ENCODE measurements around the gene IFI16. TPM values are rescaled to one million over a fixed set of nuclear protein-coding genes. Genes with fewer than 3 reads are reported as not detected.

IFI16 gene
- polyA plus RNA-seq, 2 of the 4 experiments (the other 2 are of a cell fraction): 1.5 to 3.3 TPM

DNA sequence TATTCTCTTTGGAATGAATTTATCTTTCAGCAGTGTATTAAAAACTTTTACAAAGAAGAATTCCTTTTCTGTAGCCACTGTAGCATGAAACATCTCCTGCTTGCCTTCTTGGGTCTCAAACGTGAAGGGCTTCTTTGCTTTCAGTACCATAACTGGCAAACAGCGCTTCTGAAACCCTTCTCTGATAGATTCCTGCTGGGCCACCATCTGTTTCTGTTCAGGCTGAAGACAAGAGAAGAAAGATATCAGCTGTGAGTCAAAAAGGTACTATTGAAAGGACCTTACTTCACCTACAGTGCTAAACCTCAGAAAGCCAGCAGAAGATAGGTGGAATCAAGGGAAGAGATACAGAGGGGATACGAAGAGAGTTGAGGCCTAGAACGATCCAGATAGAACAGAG lies 56.4 kb downstream of the IFI16 start:
- Histone ChIP-seq H3K4me3 (no peak overlapping the region), H3K4me2 (no peak overlapping the region), H3K27ac (no peak overlapping the region), H3K9me3 (no peaks in the 10 kb centered on the region), H3K4me1 (no peaks in the 10 kb centered on the region)
- no peak for FAIRE-seq
- WGBS (ENCODE audit: missing lambda C conversion rate): 36% methylated on average over 4 of the region's 4 CpGs
- no peak for TF ChIP-seq RNF2 (IDR thresholded peaks at IDR 0.05; ENCODE audit: borderline replicate concordance, low read depth)
- no peak for TF ChIP-seq SMC3 (IDR thresholded peaks at IDR 0.05)
- CTCF ChIA-PET: no interaction called here
- no peak for ATAC-seq
- DNase-seq (ENCODE audit: low read depth in 1 of 2, low spot score in 1 of 2): no peak
- POLR2A ChIA-PET: no interaction called here

DNA sequence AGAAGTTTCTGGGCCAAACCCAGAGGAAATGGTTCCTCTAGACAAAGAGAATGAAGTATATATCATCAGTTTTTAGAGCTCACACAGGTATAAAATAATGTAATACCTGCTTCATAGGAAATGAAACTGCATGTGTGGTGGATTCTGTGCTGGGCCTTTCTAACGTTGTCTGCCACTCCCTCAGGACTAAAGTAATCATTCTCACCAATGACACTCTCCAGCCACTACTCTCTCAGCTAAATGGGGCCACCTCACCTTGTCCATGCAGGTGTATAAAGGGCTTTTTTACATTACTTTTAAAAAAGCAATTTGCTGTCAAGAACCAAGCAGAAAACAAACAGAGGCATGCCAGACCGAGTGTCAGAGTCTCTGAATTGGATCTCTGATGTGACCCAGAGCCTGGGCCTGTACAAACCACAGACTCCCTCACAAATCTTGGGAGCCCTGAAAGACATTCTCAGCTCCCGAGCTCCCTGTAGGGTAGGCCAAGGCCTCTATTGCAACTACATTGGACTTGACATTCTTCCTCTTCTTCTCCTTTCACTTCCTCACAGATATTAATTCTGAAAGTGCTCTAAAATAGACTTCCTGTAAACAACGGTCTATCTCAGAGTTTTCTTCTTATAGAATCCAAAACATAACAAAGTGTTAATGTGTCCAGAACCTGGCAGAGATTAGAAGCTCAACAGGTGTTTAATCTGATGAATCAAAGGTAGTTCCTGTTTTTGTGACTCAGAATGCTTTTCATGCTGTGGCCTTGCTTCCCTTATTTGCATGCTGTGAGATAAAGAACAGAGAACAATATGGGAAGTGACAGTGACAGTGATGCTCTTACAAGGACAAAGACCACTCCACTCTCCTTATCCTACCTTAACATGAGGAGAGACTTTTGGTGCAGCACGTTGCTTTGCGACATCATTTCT lies 58.3 kb downstream of the IFI16 start:
- CTCF ChIA-PET: interaction anchor here (1.7 kb wide), 1 partner anchor 864 kb away, joined by 4 read pairs; no protein-coding TSS in a partner anchor
- POLR2A ChIA-PET: no interaction called here
- FAIRE-seq: no peak

DNA sequence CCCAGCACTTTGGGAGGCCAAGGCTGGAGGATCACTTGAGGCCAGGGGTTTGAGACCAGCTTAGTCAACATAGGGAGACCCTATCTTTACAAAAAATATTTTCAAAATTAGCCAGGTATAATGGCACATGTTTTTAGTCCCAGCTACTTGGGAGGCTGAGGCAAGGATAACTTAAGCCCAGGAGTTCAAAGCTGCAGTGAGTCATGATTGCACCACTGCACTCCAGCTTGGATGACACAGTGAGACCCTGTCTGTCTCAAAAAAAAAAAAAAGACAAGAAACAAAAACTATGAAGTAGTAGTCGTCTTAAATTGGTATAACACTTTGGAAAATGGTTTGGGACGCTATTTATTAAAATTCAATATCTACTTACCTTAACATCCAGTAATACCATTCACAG lies 59.2 kb downstream of the IFI16 start:
- FAIRE-seq (no peak), ATAC-seq (no peak), DNase-seq (ENCODE audit: low read depth in 1 of 2, low spot score in 1 of 2) (no peak)
- no peak overlapping the region for H3K4me3 ChIP-seq
- H3K4me1 ChIP-seq: no peaks in the 10 kb centered on the region
- POLR2A ChIA-PET: no interaction called here
- CTCF ChIA-PET: interaction anchor here (0.6 to 1.7 kb wide), 3 partner anchors 39 to 1695 kb away, joined by 3 to 4 read pairs (median 4); no protein-coding TSS in a partner anchor
- 31% methylated on average over 2 of the region's 2 CpGs for WGBS (ENCODE audit: missing lambda C conversion rate)
- no peaks in the 10 kb centered on the region for H3K9me3 ChIP-seq
- H3K27ac ChIP-seq: no peak overlapping the region
- no peak overlapping the region for H3K4me2 ChIP-seq
- no peak for TF ChIP-seq NPAS2 (CRISPR knock-in tag; IDR thresholded peaks at IDR 0.05; ENCODE audit: borderline replicate concordance)
- TF ChIP-seq RFX5 (IDR thresholded peaks at IDR 0.05): no peak
- TF ChIP-seq NFE2L2 (conservative IDR thresholded peaks at IDR 0.05; ENCODE audit: low read length): no peak
- TF ChIP-seq, protein P1, sequence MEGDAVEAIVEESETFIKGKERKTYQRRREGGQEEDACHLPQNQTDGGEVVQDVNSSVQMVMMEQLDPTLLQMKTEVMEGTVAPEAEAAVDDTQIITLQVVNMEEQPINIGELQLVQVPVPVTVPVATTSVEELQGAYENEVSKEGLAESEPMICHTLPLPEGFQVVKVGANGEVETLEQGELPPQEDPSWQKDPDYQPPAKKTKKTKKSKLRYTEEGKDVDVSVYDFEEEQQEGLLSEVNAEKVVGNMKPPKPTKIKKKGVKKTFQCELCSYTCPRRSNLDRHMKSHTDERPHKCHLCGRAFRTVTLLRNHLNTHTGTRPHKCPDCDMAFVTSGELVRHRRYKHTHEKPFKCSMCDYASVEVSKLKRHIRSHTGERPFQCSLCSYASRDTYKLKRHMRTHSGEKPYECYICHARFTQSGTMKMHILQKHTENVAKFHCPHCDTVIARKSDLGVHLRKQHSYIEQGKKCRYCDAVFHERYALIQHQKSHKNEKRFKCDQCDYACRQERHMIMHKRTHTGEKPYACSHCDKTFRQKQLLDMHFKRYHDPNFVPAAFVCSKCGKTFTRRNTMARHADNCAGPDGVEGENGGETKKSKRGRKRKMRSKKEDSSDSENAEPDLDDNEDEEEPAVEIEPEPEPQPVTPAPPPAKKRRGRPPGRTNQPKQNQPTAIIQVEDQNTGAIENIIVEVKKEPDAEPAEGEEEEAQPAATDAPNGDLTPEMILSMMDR (IDR thresholded peaks at IDR 0.05): no peak
- no peak for TF ChIP-seq RNF2 (IDR thresholded peaks at IDR 0.05; ENCODE audit: borderline replicate concordance, low read depth)
- no peak for TF ChIP-seq BHLHE40 (IDR thresholded peaks at IDR 0.05; ENCODE audit: low read depth, low read length)
- no peak for TF ChIP-seq FOXS1 (CRISPR knock-in tag; IDR thresholded peaks at IDR 0.05)
- TF ChIP-seq, protein P2, sequence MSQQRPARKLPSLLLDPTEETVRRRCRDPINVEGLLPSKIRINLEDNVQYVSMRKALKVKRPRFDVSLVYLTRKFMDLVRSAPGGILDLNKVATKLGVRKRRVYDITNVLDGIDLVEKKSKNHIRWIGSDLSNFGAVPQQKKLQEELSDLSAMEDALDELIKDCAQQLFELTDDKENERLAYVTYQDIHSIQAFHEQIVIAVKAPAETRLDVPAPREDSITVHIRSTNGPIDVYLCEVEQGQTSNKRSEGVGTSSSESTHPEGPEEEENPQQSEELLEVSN (IDR thresholded peaks at IDR 0.05; ENCODE audit: borderline replicate concordance, low read depth): no peak
- no peak for TF ChIP-seq ZFP36 (IDR thresholded peaks at IDR 0.05; ENCODE audit: borderline replicate concordance, partially characterized antibody)
- TF ChIP-seq HOXA7 (CRISPR knock-in tag; IDR thresholded peaks at IDR 0.05): no peak
- TF ChIP-seq, protein P3, sequence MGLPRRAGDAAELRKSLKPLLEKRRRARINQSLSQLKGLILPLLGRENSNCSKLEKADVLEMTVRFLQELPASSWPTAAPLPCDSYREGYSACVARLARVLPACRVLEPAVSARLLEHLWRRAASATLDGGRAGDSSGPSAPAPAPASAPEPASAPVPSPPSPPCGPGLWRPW (IDR thresholded peaks at IDR 0.05): no peak
- no peak for TF ChIP-seq GATA3 (IDR thresholded peaks at IDR 0.05; ENCODE audit: borderline replicate concordance)
- TF ChIP-seq ZSCAN20 (CRISPR knock-in tag; IDR thresholded peaks at IDR 0.05): no peak
- no peak for TF ChIP-seq CHD4 (IDR thresholded peaks at IDR 0.05; ENCODE audit: borderline replicate concordance)
- TF ChIP-seq POLR2A (IDR thresholded peaks at IDR 0.05; ENCODE audit: low read length): no peak
- TF ChIP-seq EHMT2 (IDR thresholded peaks at IDR 0.05; ENCODE audit: low read depth): no peak
- TF ChIP-seq MYC (IDR thresholded peaks at IDR 0.05; ENCODE audit: borderline replicate concordance, low read length): no peak

More for the DNA sequence above, 58.3 kb downstream of the IFI16 start:
- TF ChIP-seq NFE2L2 (conservative IDR thresholded peaks at IDR 0.05; ENCODE audit: low read length) (no peak), JUN (IDR thresholded peaks at IDR 0.05) (no peak), KDM1A (IDR thresholded peaks at IDR 0.05; ENCODE audit: low read depth) (no peak), ESRRA (IDR thresholded peaks at IDR 0.05; ENCODE audit: borderline replicate concordance, low read length) (no peak), EP300 (IDR thresholded peaks at IDR 0.05) (no peak), GATA3 (IDR thresholded peaks at IDR 0.05; ENCODE audit: borderline replicate concordance) (no peak), ZC3H11A (IDR thresholded peaks at IDR 0.05) (no peak), POLR2A (IDR thresholded peaks at IDR 0.05; ENCODE audit: low read length) (no peak), SMC3 (IDR thresholded peaks at IDR 0.05) (no peak), TFCP2L1 (CRISPR knock-in tag; IDR thresholded peaks at IDR 0.05) (no peak), CBX2 (IDR thresholded peaks at IDR 0.05; ENCODE audit: borderline replicate concordance, low read depth) (no peak), HOXA7 (CRISPR knock-in tag; IDR thresholded peaks at IDR 0.05) (no peak), CHD4 (IDR thresholded peaks at IDR 0.05; ENCODE audit: borderline replicate concordance) (no peak), JUNB (IDR thresholded peaks at IDR 0.05) (no peak)
- TF ChIP-seq, protein P3 (IDR thresholded peaks at IDR 0.05): no peak
- TF ChIP-seq, protein P4, sequence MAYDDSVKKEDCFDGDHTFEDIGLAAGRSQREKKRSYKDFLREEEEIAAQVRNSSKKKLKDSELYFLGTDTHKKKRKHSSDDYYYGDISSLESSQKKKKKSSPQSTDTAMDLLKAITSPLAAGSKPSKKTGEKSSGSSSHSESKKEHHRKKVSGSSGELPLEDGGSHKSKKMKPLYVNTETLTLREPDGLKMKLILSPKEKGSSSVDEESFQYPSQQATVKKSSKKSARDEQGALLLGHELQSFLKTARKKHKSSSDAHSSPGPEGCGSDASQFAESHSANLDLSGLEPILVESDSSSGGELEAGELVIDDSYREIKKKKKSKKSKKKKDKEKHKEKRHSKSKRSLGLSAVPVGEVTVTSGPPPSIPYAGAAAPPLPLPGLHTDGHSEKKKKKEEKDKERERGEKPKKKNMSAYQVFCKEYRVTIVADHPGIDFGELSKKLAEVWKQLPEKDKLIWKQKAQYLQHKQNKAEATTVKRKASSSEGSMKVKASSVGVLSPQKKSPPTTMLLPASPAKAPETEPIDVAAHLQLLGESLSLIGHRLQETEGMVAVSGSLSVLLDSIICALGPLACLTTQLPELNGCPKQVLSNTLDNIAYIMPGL (CRISPR knock-in tag; IDR thresholded peaks at IDR 0.05; ENCODE audit: borderline replicate concordance): no peak
- TF ChIP-seq, protein P5, sequence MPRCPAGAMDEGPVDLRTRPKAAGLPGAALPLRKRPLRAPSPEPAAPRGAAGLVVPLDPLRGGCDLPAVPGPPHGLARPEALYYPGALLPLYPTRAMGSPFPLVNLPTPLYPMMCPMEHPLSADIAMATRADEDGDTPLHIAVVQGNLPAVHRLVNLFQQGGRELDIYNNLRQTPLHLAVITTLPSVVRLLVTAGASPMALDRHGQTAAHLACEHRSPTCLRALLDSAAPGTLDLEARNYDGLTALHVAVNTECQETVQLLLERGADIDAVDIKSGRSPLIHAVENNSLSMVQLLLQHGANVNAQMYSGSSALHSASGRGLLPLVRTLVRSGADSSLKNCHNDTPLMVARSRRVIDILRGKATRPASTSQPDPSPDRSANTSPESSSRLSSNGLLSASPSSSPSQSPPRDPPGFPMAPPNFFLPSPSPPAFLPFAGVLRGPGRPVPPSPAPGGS (IDR thresholded peaks at IDR 0.05): no peak
- Histone ChIP-seq H3K4me2 (no peak overlapping the region), H3K27ac (no peak overlapping the region), H3K4me3 (no peak overlapping the region), H3K4me1 (no peaks in the 10 kb centered on the region), H3K9me3 (no peaks in the 10 kb centered on the region)
- no peak for DNase-seq (ENCODE audit: low read depth in 1 of 2, low spot score in 1 of 2)
- 32% methylated on average over 6 of the region's 6 CpGs for WGBS (ENCODE audit: missing lambda C conversion rate)
- ATAC-seq: no peak
